GM10266 (cell line): ENCODE measurements around the gene CACNA2D2.

Experiments
- DNase-seq: peaks from one replicate; pipeline ENCODE4 v3.0.0; 2012; ENCODE audit errors: extremely low spot score
- TF ChIP-seq, protein P1 (sequence below): IDR thresholded peaks from 2 replicates; pipeline ENCODE4 v1.5.1; 2012; ENCODE audit warnings: mild to moderate bottlenecking, low read depth; ENCODE audit not compliant: control insufficient read depth, insufficient read depth; ENCODE audit errors: missing control alignments

Gene CACNA2D2

DNA sequence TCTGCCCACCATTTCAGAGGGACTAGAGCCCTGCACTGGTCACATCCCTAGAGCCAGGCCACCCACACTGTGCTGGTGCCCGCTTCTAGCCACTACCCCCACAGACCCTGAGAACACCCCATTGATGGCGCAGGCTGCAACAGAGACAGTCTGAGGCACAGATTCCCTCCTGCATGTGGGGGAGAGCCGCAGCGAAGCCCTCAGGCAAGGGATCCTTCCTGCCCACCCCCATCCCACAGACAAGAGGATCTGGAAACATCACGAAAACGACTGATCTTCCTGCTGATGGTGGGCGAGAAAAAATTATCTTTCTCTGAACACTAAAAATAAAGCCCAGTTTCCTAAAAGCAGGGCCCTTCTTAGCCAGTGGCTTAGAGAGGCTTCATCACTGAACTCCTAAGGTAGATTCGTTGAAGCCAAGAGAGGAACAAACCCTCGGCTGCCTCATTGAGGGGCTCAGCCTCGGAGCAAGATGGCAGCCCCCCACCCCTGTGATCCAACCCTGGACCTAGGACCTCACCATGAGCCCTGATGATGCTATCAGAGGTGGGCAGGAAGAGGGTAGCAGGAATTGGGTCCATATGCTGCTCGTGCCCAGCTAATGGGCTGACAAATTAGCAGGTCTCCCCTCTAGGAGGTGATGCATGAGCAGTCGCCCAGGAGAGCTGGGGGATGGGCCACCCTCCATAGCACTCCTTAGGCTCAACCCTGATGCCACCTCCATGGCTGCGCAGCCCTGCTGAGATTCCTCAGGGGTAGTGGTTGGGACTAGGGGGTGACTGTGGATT, 54.5 kb downstream of the CACNA2D2 start:
- DNase-seq = no peak
- TF ChIP-seq, protein P1, sequence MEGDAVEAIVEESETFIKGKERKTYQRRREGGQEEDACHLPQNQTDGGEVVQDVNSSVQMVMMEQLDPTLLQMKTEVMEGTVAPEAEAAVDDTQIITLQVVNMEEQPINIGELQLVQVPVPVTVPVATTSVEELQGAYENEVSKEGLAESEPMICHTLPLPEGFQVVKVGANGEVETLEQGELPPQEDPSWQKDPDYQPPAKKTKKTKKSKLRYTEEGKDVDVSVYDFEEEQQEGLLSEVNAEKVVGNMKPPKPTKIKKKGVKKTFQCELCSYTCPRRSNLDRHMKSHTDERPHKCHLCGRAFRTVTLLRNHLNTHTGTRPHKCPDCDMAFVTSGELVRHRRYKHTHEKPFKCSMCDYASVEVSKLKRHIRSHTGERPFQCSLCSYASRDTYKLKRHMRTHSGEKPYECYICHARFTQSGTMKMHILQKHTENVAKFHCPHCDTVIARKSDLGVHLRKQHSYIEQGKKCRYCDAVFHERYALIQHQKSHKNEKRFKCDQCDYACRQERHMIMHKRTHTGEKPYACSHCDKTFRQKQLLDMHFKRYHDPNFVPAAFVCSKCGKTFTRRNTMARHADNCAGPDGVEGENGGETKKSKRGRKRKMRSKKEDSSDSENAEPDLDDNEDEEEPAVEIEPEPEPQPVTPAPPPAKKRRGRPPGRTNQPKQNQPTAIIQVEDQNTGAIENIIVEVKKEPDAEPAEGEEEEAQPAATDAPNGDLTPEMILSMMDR = no peak

DNA sequence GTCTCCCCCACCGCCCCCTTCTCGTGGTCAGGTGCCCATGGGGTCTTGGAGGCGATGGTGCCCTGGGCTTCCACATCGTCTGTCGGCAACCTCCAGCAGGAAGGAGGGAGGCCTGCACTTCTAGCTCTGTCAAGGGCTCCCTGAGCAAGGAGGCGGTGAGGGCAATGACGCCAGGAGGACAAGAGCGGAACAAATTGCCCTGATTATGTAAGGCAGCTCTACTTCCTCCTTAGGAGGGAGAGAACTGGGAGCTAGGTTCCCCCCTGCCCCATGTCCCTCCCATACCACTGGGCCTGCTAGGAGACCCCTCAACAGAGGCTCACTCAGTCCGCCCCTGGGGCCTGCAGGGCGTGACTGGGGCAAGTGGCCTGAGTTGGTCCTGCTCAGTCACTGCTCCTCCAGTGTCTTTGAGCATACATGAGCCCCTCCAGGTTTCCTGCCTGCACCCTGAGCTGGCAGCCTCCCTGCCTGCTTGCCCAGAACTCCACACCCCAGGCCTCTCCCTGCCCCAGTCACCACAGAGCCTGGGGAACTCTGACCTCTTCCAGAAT, 56.1 kb downstream of the CACNA2D2 start:
- TF ChIP-seq, protein P1 = no peak
- DNase-seq = no peak

DNA sequence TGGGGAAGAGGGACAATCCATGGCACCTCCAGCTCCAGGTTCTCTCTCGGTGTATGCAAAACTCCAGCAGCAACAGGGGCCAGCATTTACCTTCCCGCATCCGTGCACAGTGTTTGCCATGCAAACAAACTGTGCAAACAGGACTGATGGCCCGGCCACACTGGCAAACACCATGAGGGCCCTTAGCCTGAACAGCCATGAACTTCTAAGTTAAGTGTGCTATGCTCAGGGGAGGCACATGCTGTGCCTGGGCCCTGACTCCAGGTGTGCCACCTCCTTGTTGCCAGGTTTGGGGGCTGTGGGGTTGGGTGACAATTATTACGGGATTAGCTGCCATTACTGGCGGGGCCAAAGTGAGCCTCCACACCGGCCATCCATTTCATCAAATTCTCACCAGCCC, 57.5 kb downstream of the CACNA2D2 start:
- TF ChIP-seq, protein P1 = no peak
- no peak for DNase-seq

DNA sequence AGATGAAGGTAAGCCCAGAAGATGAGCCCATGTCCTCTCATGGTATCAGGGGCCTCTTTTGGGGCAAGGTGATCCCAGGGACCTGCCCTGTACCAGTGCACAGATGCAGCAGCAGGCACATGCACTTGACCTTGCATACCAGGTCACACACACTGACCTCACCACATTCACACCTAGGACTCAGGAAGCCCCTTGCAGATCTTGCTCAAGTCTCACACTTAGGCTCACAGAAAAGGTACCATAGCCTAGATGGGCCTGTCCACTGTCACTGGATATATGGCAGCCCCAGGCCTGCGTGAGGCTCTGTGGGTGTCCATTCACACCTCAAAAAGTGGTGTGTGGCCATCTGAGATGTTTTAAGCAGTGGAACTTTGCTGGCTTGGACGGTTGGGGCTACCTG, 58.7 kb downstream of the CACNA2D2 start:
- TF ChIP-seq, protein P1 = no peak
- DNase-seq = no peak

DNA sequence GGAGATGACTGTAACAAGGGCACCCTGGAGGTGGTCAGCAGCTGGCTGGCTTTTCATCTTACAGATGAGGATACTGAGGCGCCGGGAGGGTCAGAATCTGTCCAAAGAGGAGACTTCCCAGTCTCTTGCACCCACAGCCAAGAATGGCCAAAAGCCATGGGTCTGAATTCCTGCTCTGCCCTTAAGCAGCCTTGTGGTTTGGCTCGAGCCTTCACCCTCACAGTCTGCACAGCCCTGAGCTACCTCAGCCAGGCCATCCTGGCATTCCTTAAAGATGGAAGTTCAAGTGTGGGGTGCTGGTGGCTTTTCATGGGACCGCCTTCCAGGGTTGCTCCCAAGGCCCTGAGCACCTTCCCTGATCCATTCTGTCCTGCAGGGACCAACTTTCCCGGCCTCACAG, 59.2 kb downstream of the CACNA2D2 start:
- DNase-seq = no peak
- TF ChIP-seq, protein P1 = no peak

DNA sequence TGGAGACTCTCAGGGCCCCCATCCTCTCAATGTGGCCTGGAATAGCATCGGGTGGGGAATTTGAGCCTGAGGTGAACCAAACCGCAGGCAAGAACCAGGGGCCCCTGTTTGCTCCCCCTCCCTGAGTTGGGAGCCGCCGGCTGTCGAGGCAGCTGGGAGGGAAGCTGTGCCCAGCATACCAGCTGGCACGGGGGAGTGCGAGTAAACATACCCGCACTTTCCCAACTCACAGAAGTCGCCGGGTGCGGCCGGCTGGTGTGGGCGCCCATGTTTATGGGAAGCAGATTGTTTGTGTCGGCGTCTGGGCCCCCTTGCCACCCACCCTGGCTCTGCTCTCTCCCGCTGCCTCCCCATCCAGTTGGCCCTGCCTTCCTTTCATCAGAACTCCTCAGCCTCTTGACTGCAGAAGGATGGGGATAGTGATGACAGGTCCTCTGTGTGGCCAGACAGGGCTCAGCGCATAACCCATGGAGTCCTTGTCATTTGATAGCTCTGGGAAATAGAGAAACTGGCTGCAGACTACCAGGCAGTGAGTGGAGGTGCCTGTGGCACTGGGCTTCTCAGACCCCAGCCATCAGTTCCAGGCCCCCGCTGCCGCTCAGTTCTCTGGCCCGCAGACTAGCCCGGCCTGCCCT, 60.4 kb downstream of the CACNA2D2 start:
- TF ChIP-seq, protein P1 = no peak
- no peak for DNase-seq

DNA sequence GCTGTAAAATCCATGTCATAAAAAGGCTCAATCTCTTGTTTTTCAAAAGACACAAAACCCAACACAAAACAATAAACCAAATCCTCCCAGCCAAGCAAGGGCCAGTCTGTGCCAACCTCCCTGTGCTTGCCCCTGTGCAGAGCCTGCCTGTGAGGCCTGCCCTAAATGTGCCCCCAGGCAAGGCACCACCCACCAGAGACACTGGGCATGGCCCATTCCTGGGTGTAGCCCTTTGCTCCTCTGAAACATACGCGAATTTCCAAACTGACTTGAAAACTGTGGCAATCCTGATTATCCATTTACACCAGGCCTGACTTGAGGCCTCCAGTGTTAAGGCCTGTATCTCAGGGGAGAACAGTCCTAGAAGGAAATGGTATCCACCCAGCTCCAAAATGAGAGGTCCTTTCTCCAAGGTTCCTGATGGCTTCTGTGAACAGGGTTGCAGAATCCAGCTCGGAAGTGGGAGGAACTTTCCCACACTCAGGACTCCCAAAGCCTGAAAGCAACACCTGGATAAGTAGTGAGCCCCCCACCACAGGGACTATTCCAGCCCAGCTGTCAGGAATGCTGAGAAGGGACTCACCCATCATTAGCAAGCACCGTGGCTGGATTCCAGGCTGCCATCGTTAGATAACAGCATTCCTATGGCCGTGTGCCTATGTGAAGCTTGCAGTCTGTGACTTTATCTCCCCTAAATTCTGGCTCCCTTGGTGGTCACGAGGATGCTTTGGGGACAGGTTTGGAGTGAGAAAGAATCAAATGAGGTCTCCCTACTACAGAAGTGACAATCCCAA, 61.8 kb downstream of the CACNA2D2 start:
- TF ChIP-seq, protein P1 = no peak
- DNase-seq = no peak
